Neural progenitor cell (in vitro differentiated cells): Measurements from ENCODE around the gene THOC3. TPM values are rescaled to one million over a fixed set of nuclear protein-coding genes. Genes with fewer than 3 reads are reported as not detected.
A peak's percentile ranks its signal among the peaks of the same experiment; 100 is the strongest.
"Not testable (repeated sequence)": the region's sequence is repeated elsewhere in the genome, so short reads cannot be mapped to it uniquely, and the experiment has no call there.

Experiments
- DNase-seq: peaks from one replicate; pipeline ENCODE4 v3.0.0-alpha.2; 2016; ENCODE audit warnings: low spot score
- H2AFZ ChIP-seq: fragments of 200-600 bp; sonication (generic); replicated peaks from 2 replicates; pipeline ENCODE4 v1.6.1; 2016; ENCODE audit warnings: antibody characterized with exemption
- H3F3A ChIP-seq: fragments of 200-600 bp; sonication (generic); 2 replicates; pipeline ENCODE4 v1.6.1; 2016; ENCODE audit warnings: antibody characterized with exemption, low read depth
- H3K27ac ChIP-seq: fragments of 200-600 bp; sonication (generic); 2 replicates; pipeline ENCODE4 v1.5.1; 2016; ENCODE audit warnings: mild to moderate bottlenecking
- H3K27me3 ChIP-seq: fragments of 200-600 bp; sonication (generic); 2 replicates; pipeline ENCODE4 v1.6.1; 2016; ENCODE audit warnings: mild to moderate bottlenecking, moderate library complexity
- H3K36me3 ChIP-seq: fragments of 200-600 bp; sonication (generic); 2 replicates; pipeline ENCODE4 v1.5.1; 2016
- H3K4me1 ChIP-seq: fragments of 200-600 bp; sonication (generic); 2 replicates; pipeline ENCODE4 v1.6.1; 2016; ENCODE audit warnings: mixed run types
- H3K4me2 ChIP-seq: fragments of 200-600 bp; sonication (generic); 2 replicates; pipeline ENCODE4 v1.6.1; 2016
- H3K4me3 ChIP-seq: fragments of 200-600 bp; sonication (generic); 2 replicates; pipeline ENCODE4 v1.5.1; 2016
- H3K79me2 ChIP-seq: fragments of 200-600 bp; sonication (generic); 2 replicates; pipeline ENCODE4 v1.6.1; 2016; ENCODE audit warnings: low read depth
- H3K9ac ChIP-seq: fragments of 200-600 bp; sonication (generic); 2 replicates; pipeline ENCODE4 v1.6.1; 2016
- H3K9me3 ChIP-seq: fragments of 200-600 bp; sonication (generic); 2 replicates; pipeline ENCODE4 v1.5.1; 2016; ENCODE audit warnings: low read depth
- H4K20me1 ChIP-seq: fragments of 200-600 bp; sonication (generic); 2 replicates; pipeline ENCODE4 v1.6.1; 2016; ENCODE audit warnings: low read depth
- H3K27ac Mint-ChIP-seq: 3 replicates; pipeline ENCODE4 v1.8.0; 2021; ENCODE audit warnings: mixed read lengths
- H3K27me3 Mint-ChIP-seq: 2 replicates; pipeline ENCODE4 v1.8.0; 2022; ENCODE audit warnings: low read depth, mild to moderate bottlenecking, inconsistent platforms, moderate library complexity, mixed read lengths; ENCODE audit not compliant: insufficient read depth
- H3K36me3 Mint-ChIP-seq: 3 replicates; pipeline ENCODE4 v1.8.0; 2021; ENCODE audit warnings: mixed read lengths
- H3K4me1 Mint-ChIP-seq: 3 replicates; pipeline ENCODE4 v1.8.0; 2021; ENCODE audit warnings: mixed read lengths
- H3K4me3 Mint-ChIP-seq: 3 replicates; pipeline ENCODE4 v1.8.0; 2021; ENCODE audit warnings: mild to moderate bottlenecking, moderate library complexity, mixed read lengths
- H3K9me3 Mint-ChIP-seq: 3 replicates; pipeline ENCODE4 v1.8.0; 2020; ENCODE audit warnings: mixed read lengths
- total RNA-seq: library from RNA; depleted of rRNA; stranded (reverse); fragments of >200 nt; gene quantifications from 2 replicates; pipeline ENCODE4 v1.2.3, GENCODE V29; 2015; ENCODE audit warnings: low replicate concordance

The THOC3 gene
- total RNA-seq, 1 donor from 2014 or later: 154 TPM

GRCh38 chr5:175997979-175998378, 29.9 kb upstream of the THOC3 start:
- not testable (repeated sequence) for H3K4me1 ChIP-seq, H3K4me2 ChIP-seq, H3K79me2 ChIP-seq, H3K4me3 Mint-ChIP-seq, H3K36me3 ChIP-seq, DNase-seq, H4K20me1 ChIP-seq, H3K36me3 Mint-ChIP-seq, H3K27ac ChIP-seq, H3K9me3 ChIP-seq, H3K4me3 ChIP-seq, H3K4me1 Mint-ChIP-seq, H3K27ac Mint-ChIP-seq, H3K27me3 Mint-ChIP-seq, H2AFZ ChIP-seq, H3F3A ChIP-seq, H3K9me3 Mint-ChIP-seq, H3K9ac ChIP-seq, H3K27me3 ChIP-seq

- H3K9me3 ChIP-seq: not testable (repeated sequence)
Observed at GRCh38 chr5:175997495-175997894, 29.4 kb upstream of the THOC3 start.

DNA sequence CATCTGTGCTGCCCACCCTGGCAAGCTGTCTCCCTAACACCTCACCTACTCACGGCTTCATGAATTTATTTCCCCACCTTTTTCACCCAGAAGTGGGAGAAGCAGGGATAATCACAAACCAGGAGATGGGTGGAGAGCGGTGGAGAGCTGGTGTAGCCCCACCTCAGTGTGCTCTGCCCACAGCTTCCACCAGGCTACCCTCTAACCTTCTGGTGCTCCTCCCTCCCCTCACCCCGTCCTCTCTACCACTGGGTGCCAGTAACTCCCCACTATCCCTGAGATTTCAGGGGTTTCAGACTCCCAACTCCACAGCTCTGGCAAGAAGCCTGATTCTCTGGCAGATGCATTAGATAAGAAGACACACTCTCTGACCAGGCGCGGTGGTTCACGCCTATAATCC, 28.7 kb upstream of the THOC3 start:
- H3K4me1 ChIP-seq, H3K9me3 Mint-ChIP-seq, H3K36me3 ChIP-seq, H3K79me2 ChIP-seq, H3K27me3 Mint-ChIP-seq, H3K27me3 ChIP-seq, H3K9me3 ChIP-seq, H3K4me1 Mint-ChIP-seq, H3K4me3 ChIP-seq, H3K27ac ChIP-seq, H3F3A ChIP-seq, H3K4me2 ChIP-seq, H2AFZ ChIP-seq, H3K27ac Mint-ChIP-seq, H4K20me1 ChIP-seq, H3K4me3 Mint-ChIP-seq, H3K36me3 Mint-ChIP-seq, H3K9ac ChIP-seq, DNase-seq: not testable (repeated sequence)

More at GRCh38 chr5:175997495-175997894, 29.4 kb upstream of the THOC3 start:
- H3K27me3 ChIP-seq, H4K20me1 ChIP-seq, H3K27me3 Mint-ChIP-seq, H3K36me3 ChIP-seq, H3K9ac ChIP-seq, H3K27ac Mint-ChIP-seq, H3K36me3 Mint-ChIP-seq, H3K9me3 Mint-ChIP-seq, DNase-seq, H2AFZ ChIP-seq, H3K4me2 ChIP-seq, H3K4me3 Mint-ChIP-seq, H3K4me1 Mint-ChIP-seq, H3K27ac ChIP-seq, H3F3A ChIP-seq, H3K4me3 ChIP-seq, H3K79me2 ChIP-seq, H3K4me1 ChIP-seq: not testable (repeated sequence)

GRCh38 chr5:175995506-175995905, 27.4 kb upstream of the THOC3 start:
- H3K9ac ChIP-seq, H3K36me3 ChIP-seq, H3K4me1 ChIP-seq, H3K9me3 Mint-ChIP-seq, H3K79me2 ChIP-seq, H3K4me3 Mint-ChIP-seq, H3K36me3 Mint-ChIP-seq, H3K9me3 ChIP-seq, H2AFZ ChIP-seq, H3K4me1 Mint-ChIP-seq, H4K20me1 ChIP-seq, H3K27ac ChIP-seq, H3K27me3 Mint-ChIP-seq, H3K27ac Mint-ChIP-seq, H3K4me2 ChIP-seq, H3F3A ChIP-seq, H3K27me3 ChIP-seq, H3K4me3 ChIP-seq, DNase-seq: not testable (repeated sequence)

DNA sequence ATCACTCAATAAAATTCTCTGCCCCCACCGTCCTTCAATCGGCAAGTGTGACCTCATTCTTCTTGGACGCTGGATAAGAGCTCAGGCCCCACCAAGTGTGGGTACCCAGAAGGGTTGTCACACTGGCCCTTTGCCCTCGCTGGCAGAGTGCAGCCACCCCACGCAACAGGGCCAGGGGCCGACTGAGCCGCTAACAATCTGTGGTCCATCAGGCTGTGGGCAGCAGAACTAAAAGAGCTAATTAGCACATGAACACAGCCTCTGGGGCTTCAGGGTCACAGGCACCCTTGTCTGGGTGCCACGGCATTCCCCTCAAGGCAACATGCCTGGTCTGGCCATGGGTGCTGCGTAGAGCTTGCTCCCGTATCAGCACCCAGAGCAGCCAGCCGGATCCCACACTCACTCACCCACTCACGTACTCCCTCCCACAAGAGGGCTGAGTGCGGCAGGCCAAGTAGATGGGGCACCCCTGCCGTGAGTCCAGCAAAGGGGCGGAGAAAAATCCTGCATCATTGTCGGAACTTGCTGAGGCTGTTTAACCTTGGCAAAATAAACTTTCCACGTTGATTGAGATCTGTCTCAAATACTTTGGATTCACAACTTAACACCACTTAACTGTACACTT, 11.4 kb upstream of the THOC3 start:
- H3K79me2 ChIP-seq, H3K27ac Mint-ChIP-seq, DNase-seq, H3K36me3 ChIP-seq, H3K9me3 ChIP-seq, H3K27ac ChIP-seq, H3K4me3 Mint-ChIP-seq, H3K27me3 Mint-ChIP-seq, H3K4me2 ChIP-seq, H3K27me3 ChIP-seq, H3K36me3 Mint-ChIP-seq, H3K4me1 ChIP-seq, H3K9me3 Mint-ChIP-seq, H2AFZ ChIP-seq, H4K20me1 ChIP-seq, H3K4me3 ChIP-seq, H3K4me1 Mint-ChIP-seq, H3F3A ChIP-seq, H3K9ac ChIP-seq: not testable (repeated sequence)

DNA sequence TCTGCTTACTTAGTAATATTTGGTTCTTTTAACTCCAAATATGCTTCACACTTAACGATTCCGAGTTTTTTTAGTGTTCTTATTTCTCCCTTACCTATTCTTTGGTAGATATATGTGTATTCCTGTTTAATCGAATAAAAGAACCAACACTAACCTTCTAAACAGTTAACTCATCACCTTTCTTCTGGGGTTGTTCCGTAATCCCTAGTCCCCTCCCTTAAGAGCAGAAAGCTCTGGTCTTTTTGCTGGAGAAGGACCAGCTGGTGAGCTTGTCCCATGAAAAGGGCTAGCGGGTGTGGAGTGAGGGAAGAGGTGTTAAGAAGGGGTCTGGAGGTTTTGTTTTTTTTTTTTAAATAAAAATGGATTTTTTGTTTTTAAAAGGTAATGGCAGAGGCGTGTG, 266 bp upstream of the THOC3 start:
- not testable (repeated sequence) for H3F3A ChIP-seq, H3K27ac Mint-ChIP-seq, H4K20me1 ChIP-seq, H3K9me3 ChIP-seq, H3K9ac ChIP-seq, H3K4me1 ChIP-seq, H3K9me3 Mint-ChIP-seq, H3K27me3 ChIP-seq, H3K36me3 Mint-ChIP-seq, H3K36me3 ChIP-seq, H3K4me3 Mint-ChIP-seq, H3K27ac ChIP-seq, H3K4me1 Mint-ChIP-seq, DNase-seq, H3K27me3 Mint-ChIP-seq
- Histone ChIP-seq H3K4me2 (peak overlapping the region; percentile 61), H2AFZ (peak overlapping the region; percentile 92), H3K79me2 (peaks cover 19% of the 10 kb centered on the region), H3K4me3 (peak overlapping the region; percentile 69)

DNA sequence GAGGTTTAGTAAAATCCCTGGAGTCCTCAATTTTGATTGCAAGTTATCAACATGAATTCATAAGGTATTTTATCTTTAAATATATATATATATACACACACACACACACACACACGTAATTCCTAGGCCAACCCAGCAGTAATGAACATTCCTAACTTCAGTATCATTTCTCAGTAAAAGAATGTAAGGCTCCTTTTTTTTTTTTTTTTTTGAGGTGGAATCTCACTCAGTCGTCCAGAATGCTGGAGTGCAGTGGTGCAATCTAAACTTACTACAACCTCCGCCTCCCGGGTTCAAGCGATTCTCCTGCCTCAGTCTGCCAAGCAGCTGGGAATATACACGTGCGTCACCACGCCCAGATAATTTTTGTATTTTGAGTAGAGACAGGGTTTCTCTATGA, 5.8 kb downstream of the THOC3 start:
- DNase-seq, H3K9me3 ChIP-seq, H3K27ac Mint-ChIP-seq, H3K4me1 Mint-ChIP-seq, H3K9ac ChIP-seq, H3K9me3 Mint-ChIP-seq, H3K4me1 ChIP-seq, H3F3A ChIP-seq, H4K20me1 ChIP-seq, H3K4me3 Mint-ChIP-seq, H3K27me3 ChIP-seq, H2AFZ ChIP-seq, H3K36me3 Mint-ChIP-seq, H3K27ac ChIP-seq, H3K4me3 ChIP-seq, H3K27me3 Mint-ChIP-seq, H3K4me2 ChIP-seq, H3K36me3 ChIP-seq: not testable (repeated sequence)
- peaks cover 19% of the 10 kb centered on the region for H3K79me2 ChIP-seq

DNA sequence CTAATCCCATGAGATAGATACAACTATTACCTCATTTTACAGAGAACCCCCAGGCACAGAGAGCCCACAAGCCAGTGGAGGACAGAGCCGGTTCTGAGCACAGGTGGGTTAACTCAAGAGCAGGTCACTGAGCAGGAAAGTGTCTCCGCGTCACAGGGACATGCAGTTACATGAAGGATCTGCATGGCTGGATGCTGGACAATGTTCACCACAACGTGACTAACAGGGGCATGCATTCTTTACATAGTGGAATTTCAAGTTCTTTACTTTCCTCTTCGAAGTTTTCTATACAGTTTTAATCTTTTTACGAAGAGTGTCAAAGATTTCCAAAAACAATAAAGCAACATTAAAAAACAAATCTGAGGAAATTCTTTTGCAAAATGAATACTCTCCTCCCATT, 7.9 kb downstream of the THOC3 start:
- H3K79me2 ChIP-seq, H3K9ac ChIP-seq: not testable (repeated sequence)

More for the DNA sequence above, 7.9 kb downstream of the THOC3 start:
- not testable (repeated sequence) for H3K9me3 ChIP-seq, H3K4me3 ChIP-seq, H3K27ac ChIP-seq, H3K36me3 ChIP-seq, H3K27me3 Mint-ChIP-seq, H3K4me3 Mint-ChIP-seq, H3K4me2 ChIP-seq, H3K9me3 Mint-ChIP-seq, H3K4me1 Mint-ChIP-seq, H3K27me3 ChIP-seq, DNase-seq, H2AFZ ChIP-seq, H3F3A ChIP-seq, H3K27ac Mint-ChIP-seq, H3K36me3 Mint-ChIP-seq, H4K20me1 ChIP-seq, H3K4me1 ChIP-seq
